HG03103 (cell line): ENCODE data around the gene DRAM1.
A peak's percentile ranks its signal among the peaks of the same experiment; 100 is the strongest.
"Not testable (repeated sequence)": the region's sequence is repeated elsewhere in the genome, so short reads cannot be mapped to it uniquely, and the experiment has no call there.

Experiments
- ATAC-seq: cut with Tn5 transposase; IDR thresholded peaks from one replicate; pipeline ENCODE4 v1.9.1; 2021; ENCODE audit warnings: low read depth; ENCODE audit not compliant: unreplicated experiment

The DRAM1 gene

GRCh38 chr12:101876861-101877805 is at the start of gene DRAM1:
Gene DRAM1, plus strand, starts transcription at chr12:101877580. Its CDS starts 210 bp downstream, at chr12:101877790.
- ATAC-seq: peak; percentile 70

GRCh38 chr12:101828463-101829196 is 48.8 kb upstream of the DRAM1 start:
- ATAC-seq: no peak

- no peak for ATAC-seq
Measured at GRCh38 chr12:101829639-101830366, 47.6 kb upstream of the DRAM1 start.

- ATAC-seq: peak; percentile 90
Measured at GRCh38 chr12:101830367-101831325, 46.7 kb upstream of the DRAM1 start, which contains the start of gene GNPTAB. Gene GNPTAB, minus strand, starts transcription at chr12:101830959. Its CDS starts 284 bp downstream, at chr12:101830675.

- no peak for ATAC-seq
Measured at GRCh38 chr12:101832030-101832429, 45.4 kb upstream of the DRAM1 start.

- ATAC-seq: no peak
Measured at GRCh38 chr12:101838628-101839323, 38.6 kb upstream of the DRAM1 start.

GRCh38 chr12:101839324-101840283 is 37.8 kb upstream of the DRAM1 start:
- no peak for ATAC-seq

GRCh38 chr12:101841069-101841468 is 36.3 kb upstream of the DRAM1 start:
- ATAC-seq: no peak

GRCh38 chr12:101845137-101845711 is 32.2 kb upstream of the DRAM1 start:
- ATAC-seq: no peak

- no peak for ATAC-seq
Measured at GRCh38 chr12:101847325-101847724, 30.1 kb upstream of the DRAM1 start.

- no peak for ATAC-seq
Measured at GRCh38 chr12:101850199-101850598, 27.2 kb upstream of the DRAM1 start.

- ATAC-seq: no peak
Measured at GRCh38 chr12:101852998-101853397, 24.4 kb upstream of the DRAM1 start.

- peak; percentile 38 for ATAC-seq
Measured at GRCh38 chr12:101854747-101855146, 22.6 kb upstream of the DRAM1 start.

GRCh38 chr12:101855364-101855884 is 22.0 kb upstream of the DRAM1 start:
- no peak for ATAC-seq

- no peak for ATAC-seq
Measured at GRCh38 chr12:101855976-101856375, 21.4 kb upstream of the DRAM1 start.

- not testable (repeated sequence) for ATAC-seq
Measured at GRCh38 chr12:101856614-101857013, 20.8 kb upstream of the DRAM1 start.

- ATAC-seq: peak; percentile 40
Measured at GRCh38 chr12:101857043-101857558, 20.3 kb upstream of the DRAM1 start.
